GM18511 (cell line): ENCODE data around the gene EPM2A.
"Not testable (repeated sequence)": the region's sequence is repeated elsewhere in the genome, so short reads cannot be mapped to it uniquely, and the experiment has no call there.

ENCODE experiments used
- ATAC-seq: cut with Tn5 transposase; IDR thresholded peaks from one replicate; pipeline ENCODE4 v1.9.1; 2021; ENCODE audit warnings: mild to moderate bottlenecking, moderate library complexity; ENCODE audit not compliant: unreplicated experiment

Gene EPM2A

DNA sequence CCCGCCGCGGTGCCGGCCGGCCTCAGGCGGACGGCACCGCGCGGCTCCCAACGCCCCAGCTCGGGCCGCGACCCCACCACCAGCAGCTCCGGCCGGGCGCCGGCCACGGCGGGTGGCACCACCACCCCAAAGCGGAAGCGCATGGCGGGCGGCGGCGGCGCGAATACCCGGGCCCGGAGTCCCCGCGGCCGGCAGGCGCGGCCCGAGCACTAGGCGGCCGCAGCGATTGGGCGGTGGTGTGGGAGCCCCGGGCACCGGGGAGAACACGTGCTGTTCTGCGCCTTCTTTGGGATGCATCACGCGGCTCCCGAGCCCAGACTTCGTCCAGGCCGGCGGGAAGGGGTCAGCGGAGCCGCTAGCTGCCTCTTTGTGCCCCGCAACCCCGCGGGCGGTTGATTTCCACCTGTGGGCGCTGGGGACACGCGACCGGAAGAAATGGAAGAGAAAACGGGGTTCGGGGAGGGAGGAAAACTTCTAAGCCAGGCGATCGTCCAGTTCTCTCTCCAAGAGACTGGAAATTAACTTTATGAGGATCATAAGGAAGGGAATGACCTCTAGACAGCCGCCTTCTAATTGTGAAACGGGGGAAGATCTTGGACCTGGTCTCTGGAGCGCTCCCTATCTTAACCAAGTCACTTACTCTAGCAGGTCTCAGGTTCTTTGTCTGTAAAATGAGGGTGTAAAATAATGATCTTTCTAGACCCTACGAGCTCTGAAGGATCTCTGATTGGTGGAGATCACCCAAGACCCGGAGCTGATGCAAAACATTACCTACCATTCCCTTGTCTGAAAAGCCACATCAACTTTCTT is at the start of gene EPM2A:
TSS of gene EPM2A (minus strand) at position 165 of the 810 bp plus-strand sequence. CDS start at position 143, 22 bp downstream.
- peak; percentile 76 for ATAC-seq

DNA sequence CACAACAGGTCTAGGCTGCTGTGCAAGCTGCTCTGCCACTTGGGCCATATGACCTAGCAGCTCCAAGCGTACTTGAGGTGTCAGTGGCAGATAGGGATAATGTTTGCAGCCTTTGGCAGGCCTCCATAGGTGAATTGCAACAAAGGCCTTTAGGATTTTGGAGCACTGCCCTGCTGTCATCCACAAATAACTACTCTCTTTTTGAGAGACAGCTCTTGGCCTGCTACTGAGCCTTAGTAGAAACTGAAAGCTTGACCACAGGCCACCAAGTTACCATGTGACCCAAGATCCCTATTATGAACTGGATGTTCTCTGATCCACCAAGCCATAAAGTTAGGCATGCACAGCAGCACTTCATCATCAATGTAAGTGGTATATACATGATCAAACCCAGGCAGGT is 49.4 kb upstream of the EPM2A start:
- ATAC-seq = peak; percentile 87

DNA sequence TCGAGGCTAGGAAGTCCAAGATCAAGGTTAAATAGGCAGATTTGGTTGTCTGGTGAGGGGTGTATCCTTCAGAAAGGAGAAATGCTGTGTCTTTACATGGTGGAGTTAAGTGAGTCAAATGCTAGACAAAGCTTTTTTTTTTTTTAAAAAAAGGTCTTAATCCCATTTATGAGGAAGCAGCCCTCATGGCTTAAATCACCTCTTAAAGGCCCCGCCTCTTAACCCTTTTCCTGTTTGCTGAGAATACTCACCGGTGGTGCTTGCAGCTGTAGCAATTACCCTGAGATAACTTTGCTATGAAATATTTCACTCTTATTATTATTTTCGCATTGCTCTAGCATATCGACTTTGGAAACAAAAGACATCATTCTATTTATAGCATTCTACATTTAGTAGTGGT is 48.5 kb upstream of the EPM2A start:
- ATAC-seq = no peak

- no peak for ATAC-seq
Observed at GRCh38 chr6:145772846-145773245, 37.5 kb upstream of the EPM2A start.

DNA sequence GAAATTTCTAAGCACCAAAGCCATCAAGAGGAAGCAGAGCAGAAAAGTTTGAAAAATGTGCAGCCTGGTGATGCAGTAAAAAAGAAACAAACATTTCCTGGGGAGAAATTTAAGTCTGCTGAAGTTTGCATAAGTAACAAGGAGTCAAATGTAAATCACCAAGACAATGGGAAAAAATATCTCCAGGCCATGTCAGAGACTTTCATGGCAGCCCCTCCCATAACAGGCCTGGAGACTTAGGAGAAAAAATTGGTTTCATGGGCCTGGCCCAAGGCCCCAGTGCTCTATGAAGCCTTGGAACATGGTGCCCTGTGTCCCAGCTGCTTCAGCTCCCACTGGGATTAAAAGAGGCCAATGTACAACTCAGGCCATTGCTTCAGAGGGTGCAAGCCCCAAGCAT is 30.1 kb upstream of the EPM2A start:
- ATAC-seq = no peak

- ATAC-seq = no peak
Observed at GRCh38 chr6:145763742-145764141, 28.4 kb upstream of the EPM2A start.

GRCh38 chr6:145761584-145761983 is 26.3 kb upstream of the EPM2A start:
- ATAC-seq = peak; percentile 83

GRCh38 chr6:145758113-145758512 is 22.8 kb upstream of the EPM2A start:
- no peak for ATAC-seq

- no peak for ATAC-seq
Observed at GRCh38 chr6:145756170-145756662, 20.9 kb upstream of the EPM2A start.

DNA sequence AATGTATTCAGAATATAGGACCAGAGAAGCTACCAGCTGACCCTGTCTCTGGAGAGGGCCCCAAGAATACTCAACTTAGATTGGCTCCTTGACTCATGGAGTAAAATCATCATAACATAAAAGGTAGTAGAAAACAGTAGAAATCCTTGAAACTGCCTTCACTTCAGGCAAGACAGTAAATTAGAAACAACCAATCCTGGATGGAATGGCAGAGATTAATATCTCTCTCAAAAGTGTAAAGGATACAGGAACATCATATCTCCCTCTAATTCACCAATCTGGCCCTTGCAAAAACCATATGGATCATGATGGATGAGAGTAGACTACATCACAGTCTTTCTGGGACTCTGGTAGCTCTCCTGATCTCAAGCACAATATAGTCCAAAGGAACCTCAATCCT is 20.4 kb upstream of the EPM2A start:
- ATAC-seq = no peak

DNA sequence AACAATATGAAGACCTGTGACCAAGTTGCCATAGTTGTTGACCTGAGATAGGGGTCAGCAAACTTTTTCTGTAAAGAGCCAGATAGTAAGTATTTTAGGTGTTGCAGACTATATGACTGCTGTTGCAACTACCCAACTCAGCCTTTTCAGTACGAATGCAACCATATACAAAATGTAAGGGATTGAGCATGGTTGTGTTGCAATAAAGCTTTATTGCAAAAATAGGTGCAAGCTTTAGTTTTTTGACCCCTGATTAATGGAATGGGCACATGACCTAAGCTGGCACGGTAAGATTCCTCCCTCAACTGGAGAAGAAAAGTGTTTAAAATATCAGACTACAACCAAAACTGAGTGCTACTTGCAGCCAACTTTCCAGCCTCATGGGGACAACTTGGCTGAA is 17.3 kb upstream of the EPM2A start:
- ATAC-seq = no peak

DNA sequence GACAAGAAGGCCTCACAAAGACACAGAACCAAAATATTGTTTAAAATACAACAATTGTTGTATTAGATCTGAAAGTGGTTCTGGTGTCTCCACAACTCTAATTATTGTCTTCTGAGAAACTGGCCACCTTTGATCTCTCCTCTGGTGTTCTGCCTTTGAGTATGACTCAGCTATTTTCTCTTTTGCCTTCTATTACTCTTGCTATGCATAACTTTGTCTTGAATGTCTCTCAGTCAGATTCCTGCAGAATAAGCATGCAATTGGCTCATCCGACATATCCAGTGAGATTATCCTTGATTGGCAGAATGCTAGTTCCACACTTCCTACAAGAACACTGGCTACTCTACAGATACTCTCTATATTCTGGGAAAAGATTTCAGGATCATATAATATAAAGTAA is 14.3 kb upstream of the EPM2A start:
- ATAC-seq = peak; percentile 84

GRCh38 chr6:145745861-145746260 is 10.5 kb upstream of the EPM2A start:
- ATAC-seq = no peak

- no peak for ATAC-seq
Observed at GRCh38 chr6:145744619-145745018, 9.3 kb upstream of the EPM2A start.

DNA sequence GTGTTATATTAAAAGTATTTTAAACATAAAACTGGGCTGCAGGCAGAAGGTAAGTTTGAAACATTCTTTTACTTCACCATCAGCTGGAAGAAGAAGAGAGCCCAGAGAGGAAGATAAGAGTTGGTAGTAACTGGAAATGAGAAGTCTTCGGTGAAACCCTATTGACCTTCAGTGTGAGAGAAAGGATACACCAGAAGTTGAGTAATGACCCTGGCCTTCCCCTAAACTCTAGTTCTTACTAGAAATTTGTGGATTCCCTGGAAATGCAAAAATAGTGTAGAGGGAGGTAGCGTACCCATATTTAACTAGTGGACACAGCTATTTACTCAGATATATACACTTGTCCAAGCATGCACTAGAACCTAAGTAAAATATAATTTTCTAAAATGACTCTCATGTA is 8.0 kb upstream of the EPM2A start:
- no peak for ATAC-seq

DNA sequence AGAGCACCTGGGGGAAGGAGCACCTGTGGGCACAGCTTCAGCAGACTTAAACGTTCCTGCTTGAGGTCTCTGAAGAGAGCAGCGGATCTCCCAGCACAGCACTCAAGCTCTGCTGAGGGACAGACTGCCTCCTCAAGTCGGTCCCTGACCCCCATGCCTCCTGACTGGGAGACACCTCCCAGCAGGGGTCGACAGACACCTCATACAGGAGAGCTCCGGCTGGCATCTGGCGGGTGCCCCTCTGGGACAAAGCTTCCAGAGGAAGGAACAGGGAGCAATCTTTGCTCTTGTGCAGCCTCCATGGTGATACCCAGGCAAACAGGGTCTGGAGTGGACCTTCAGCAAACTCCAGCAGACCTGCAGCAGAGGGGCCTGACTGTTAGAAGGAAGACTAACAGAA is 7.2 kb upstream of the EPM2A start:
- not testable (repeated sequence) for ATAC-seq

DNA sequence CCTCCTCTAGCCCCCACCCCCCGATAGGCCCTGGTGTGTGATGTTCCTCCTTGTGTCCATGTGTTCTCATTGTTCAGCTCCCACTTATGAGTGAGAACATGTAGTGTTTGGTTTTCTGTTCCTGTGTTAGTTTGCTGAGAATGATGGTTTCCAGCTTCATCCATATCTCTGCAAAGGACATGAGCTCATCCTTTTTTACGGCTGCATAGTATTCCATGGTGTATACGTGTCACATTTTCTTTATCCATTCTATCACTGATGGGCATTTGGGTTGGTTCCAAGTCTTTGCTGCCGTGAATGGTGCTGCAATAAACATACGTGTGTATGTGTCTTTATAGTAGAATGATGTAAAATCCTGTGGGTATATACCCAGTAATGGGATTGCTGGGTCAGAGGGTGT is 4.4 kb upstream of the EPM2A start:
- not testable (repeated sequence) for ATAC-seq

- ATAC-seq = no peak
Observed at GRCh38 chr6:145738265-145738664, 2.9 kb upstream of the EPM2A start.

DNA sequence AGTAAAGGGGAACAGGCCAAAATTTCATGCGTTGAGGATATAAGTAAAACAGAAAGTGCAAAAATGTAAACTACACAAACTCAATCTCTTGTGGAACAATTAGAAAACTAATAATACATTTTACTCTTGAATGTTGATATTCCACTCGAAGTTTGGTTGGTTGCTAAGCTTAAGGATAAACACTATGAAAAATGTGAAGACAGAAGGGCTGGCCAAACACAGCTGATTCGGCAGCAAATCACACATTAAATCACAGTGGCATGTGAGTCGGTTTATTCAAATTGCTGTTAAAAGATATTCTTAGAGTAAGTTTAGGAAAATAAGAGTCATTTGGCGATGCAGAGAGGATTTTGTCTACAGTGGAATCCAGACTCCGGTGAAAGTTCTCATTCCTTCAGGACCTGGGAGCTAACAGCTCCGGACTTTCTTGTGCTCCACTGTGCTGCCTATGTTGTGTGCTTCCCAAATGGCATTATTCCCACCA is 1.4 kb upstream of the EPM2A start:
- ATAC-seq = no peak

GRCh38 chr6:145734486-145735355 is 599 bp downstream of the EPM2A start:
- ATAC-seq = peak; percentile 70

DNA sequence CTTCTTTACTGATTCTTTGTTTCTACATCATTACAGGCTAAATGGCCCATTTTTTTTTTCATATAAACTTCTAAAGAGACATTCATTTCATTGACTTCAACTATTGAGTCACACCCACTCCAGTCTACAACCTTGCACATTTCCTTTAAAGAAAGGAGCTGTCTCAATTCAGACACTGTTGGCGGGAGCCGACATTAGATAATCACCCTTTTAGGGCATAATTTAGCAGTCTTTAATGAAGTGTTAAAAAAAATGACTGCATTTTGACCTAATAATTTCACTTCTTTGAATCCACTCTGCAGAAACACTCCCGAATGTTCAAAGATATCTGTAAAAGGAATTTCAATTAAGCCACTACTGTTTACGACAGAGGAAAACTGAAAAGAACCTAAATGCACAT is 1.5 kb downstream of the EPM2A start:
- ATAC-seq = no peak

DNA sequence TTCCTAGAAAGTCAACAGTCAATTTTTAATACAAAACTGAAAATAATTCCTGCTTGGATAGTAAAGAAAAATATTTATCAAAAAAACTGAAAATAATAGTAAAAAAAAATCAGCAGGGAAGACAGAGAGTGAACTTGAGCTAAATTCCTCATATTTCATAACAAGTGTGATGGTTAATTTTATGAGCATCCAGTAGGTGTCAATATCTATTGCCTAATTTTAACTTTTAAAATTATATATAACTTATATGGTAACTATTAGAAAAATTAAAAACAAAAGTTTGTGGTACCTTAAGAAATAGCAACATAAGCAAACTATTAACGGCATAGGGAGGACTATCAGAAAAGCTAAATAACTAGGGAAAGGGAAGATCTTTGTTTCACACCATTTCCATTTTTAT is 2.1 kb downstream of the EPM2A start:
- ATAC-seq = no peak
